Thoracic aorta (tissue), 2 donors: ENCODE data around the gene HOXD10. TPM values are rescaled to one million over a fixed set of nuclear protein-coding genes. Genes with fewer than 3 reads are reported as not detected.

ENCODE experiments used
- ATAC-seq: fragments of 150-250 bp; one replicate; pipeline ENCODE4 v1.8.0; 2017; ENCODE audit warnings: low read depth; ENCODE audit not compliant: insufficient number of reproducible peaks, low FRiP score
- DNase-seq: peaks from one replicate; pipeline ENCODE4 v3.0.0-alpha.2; 2020; ENCODE audit warnings: low spot score
- H3K27ac ChIP-seq, 2 donors: fragments of 200-600 bp; sonication (generic); 1 replicate in 1 of 2; 2 replicates in 1 of 2; pipeline ENCODE4 v1.5.1; 2016; ENCODE audit warnings: mild to moderate bottlenecking in 2 of 2, moderate library complexity in 2 of 2
- H3K27me3 ChIP-seq: fragments of 200-600 bp; sonication (generic); replicated peaks from 2 replicates; pipeline ENCODE4 v1.6.0; 2016; ENCODE audit warnings: mild to moderate bottlenecking; ENCODE audit not compliant: insufficient read depth
- H3K36me3 ChIP-seq: fragments of 200-600 bp; sonication (generic); one replicate; pipeline ENCODE4 v1.5.1; 2016
- H3K4me1 ChIP-seq, 2 donors: fragments of 200-600 bp; sonication (generic); 1 replicate in 1 of 2; 2 replicates in 1 of 2; pipeline versions ENCODE4 v1.5.1 to v1.6.0; 2016; ENCODE audit warnings: low read depth in 2 of 2, mild to moderate bottlenecking in 1 of 2; ENCODE audit not compliant: control insufficient read depth in 1 of 2
- H3K4me3 ChIP-seq: fragments of 200-600 bp; sonication (generic); 2 replicates; pipeline ENCODE4 v1.5.1; 2016; ENCODE audit warnings: mild to moderate bottlenecking
- H3K9me3 ChIP-seq: fragments of 200-600 bp; sonication (generic); 2 replicates; pipeline ENCODE4 v1.5.1; 2016
- CTCF ChIP-seq: fragments of 200-600 bp; sonication (generic); IDR thresholded peaks from one replicate; pipeline ENCODE4 v1.5.1; 2019; ENCODE audit warnings: antibody characterized with exemption
- total RNA-seq, 2 donors: library from RNA; depleted of rRNA; stranded (reverse); fragments of >200 nt; gene quantifications; one replicate each; pipeline versions ENCODE4 v1.1.0 to v1.2.3, GENCODE V29; 2016

Gene HOXD10
- total RNA-seq, 2 donors from 2014 or later = not detected

- peaks cover 0 to 19% of the 10 kb centered on the region in 2 donors for H3K4me1 ChIP-seq
- TF ChIP-seq CTCF = no peak
Measured at GRCh38 chr2:176076796-176077195, 39.8 kb upstream of the HOXD10 start.

GRCh38 chr2:176078541-176079284 is 37.9 kb upstream of the HOXD10 start:
- H3K4me1 ChIP-seq = peaks cover 0 to 19% of the 10 kb centered on the region in 2 donors
- peaks cover 77% of the 10 kb centered on the region for H3K27me3 ChIP-seq
- ATAC-seq (no peak), DNase-seq (no peak)
- H3K9me3 ChIP-seq = no peaks in the 10 kb centered on the region
- H3K4me3 ChIP-seq = no peak overlapping the region
- no peaks in the 10 kb centered on the region for H3K36me3 ChIP-seq
- TF ChIP-seq CTCF = no peak
- H3K27ac ChIP-seq = no peak overlapping the region

More at GRCh38 chr2:176076796-176077195, 39.8 kb upstream of the HOXD10 start:
- Histone ChIP-seq H3K36me3 (no peaks in the 10 kb centered on the region), H3K27ac (no peak overlapping the region), H3K4me3 (no peak overlapping the region), H3K27me3 (peaks cover 75% of the 10 kb centered on the region), H3K9me3 (no peaks in the 10 kb centered on the region)
- DNase-seq (no peak), ATAC-seq (no peak)

GRCh38 chr2:176079285-176079830 is 37.2 kb upstream of the HOXD10 start:
- H3K36me3 ChIP-seq = no peaks in the 10 kb centered on the region
- H3K27ac ChIP-seq = no peak overlapping the region
- peak overlapping the region; percentile 24 for H3K4me3 ChIP-seq
- ATAC-seq (no peak), DNase-seq (no peak)
- peaks cover 81% of the 10 kb centered on the region for H3K27me3 ChIP-seq
- no peak for TF ChIP-seq CTCF
- peaks cover 0 to 19% of the 10 kb centered on the region in 2 donors for H3K4me1 ChIP-seq
- no peaks in the 10 kb centered on the region for H3K9me3 ChIP-seq

- Histone ChIP-seq H3K9me3 (no peaks in the 10 kb centered on the region), H3K4me1 (peaks cover 0 to 19% of the 10 kb centered on the region in 2 donors), H3K4me3 (peak overlapping the region; percentile 51), H3K27ac (no peak overlapping the region), H3K27me3 (peaks cover 79% of the 10 kb centered on the region), H3K36me3 (no peaks in the 10 kb centered on the region)
- peak; percentile 56 for TF ChIP-seq CTCF
- DNase-seq = no peak
- ATAC-seq = no peak
Measured at GRCh38 chr2:176079831-176080539, 36.6 kb upstream of the HOXD10 start.
